Measurements from ENCODE around the gene SDK2.

DNA sequence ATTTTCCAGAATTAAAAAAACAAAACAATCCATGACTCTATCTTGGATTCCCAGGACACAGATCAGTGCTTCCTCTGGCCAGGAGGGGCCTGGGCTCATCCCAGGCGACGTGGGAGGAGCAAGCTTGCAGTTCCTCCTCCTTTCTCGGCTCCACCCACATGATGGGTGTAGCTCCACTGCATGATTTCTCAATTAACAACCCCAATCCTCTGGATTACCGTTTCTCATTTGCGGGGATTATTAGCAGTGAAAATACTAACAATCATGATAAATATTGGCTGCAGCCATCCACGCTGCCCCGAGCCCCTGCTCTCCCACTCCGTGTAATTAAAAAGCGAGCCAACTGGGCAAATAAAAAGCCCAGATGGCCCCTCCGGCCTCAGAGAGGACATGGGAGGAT, 46.4 kb upstream of the SDK2 start:
- TF ChIP-seq POLR2AphosphoS5 (IDR thresholded peaks at IDR 0.05; ENCODE audit: low read depth, low read length) (no peak), POLR2A (IDR thresholded peaks at IDR 0.05; ENCODE audit: low read depth, low read length) (no peak), SPI1 (IDR thresholded peaks at IDR 0.05; ENCODE audit: low read depth, low read length) (no peak)
